HG02938 (cell line): ENCODE measurements around the gene MTFR2.

Experiments used
- ATAC-seq: cut with Tn5 transposase; IDR thresholded peaks from one replicate; pipeline ENCODE4 v1.9.1; 2021; ENCODE audit warnings: mild to moderate bottlenecking, moderate library complexity; ENCODE audit not compliant: unreplicated experiment

The MTFR2 gene

GRCh38 chr6:136189104-136189503 is 61.0 kb downstream of the MTFR2 start:
- no peak for ATAC-seq

GRCh38 chr6:136188486-136188885 is 61.6 kb downstream of the MTFR2 start:
- ATAC-seq, result no peak

DNA sequence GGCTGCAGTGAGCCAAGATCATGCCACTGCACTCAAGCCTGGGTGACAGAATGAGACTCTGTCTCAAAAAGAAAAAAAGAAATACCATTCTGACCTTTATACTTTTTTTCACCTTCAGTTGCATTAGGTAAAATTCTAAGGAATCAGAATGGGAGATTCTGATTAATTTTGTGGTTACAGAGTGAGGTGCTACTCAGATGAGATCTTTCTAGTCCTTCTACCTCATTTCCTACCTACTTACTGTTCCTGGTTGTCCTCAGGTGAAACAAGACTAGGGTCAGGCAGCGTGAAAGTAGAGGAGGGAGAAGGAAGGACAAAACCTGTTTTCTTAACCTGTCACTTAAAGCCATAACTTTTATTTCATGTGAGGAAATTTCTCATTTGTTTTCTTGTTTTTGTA is 63.7 kb downstream of the MTFR2 start:
- no peak for ATAC-seq

- no peak for ATAC-seq
These were observed 65.4 kb downstream of the MTFR2 start for GRCh38 chr6:136184738-136185137.

GRCh38 chr6:136181861-136182260 is 68.2 kb downstream of the MTFR2 start:
- ATAC-seq, result no peak

DNA sequence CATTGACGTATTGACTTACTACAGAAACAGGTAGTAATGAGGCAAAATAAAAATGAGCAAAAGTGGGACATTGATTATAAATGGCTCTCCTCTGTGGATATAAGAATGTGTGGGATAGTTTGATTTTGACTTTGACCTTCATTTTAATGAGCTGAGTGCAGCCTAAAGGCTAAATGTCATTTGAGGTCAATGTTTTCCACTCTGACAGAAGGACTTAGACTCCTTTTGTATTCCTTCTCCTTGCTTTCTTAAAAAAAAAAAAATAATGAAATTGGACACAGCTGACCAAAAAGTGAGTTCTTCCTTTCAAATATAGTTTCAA is 68.6 kb downstream of the MTFR2 start:
- no peak for ATAC-seq
